LHCN-M2 (cell line): ENCODE measurements around the gene RPEL1. TPM values are rescaled to one million over a fixed set of nuclear protein-coding genes. Genes with fewer than 3 reads are reported as not detected.
A peak's percentile ranks its signal among the peaks of the same experiment; 100 is the strongest.

Experiments used
- DNase-seq: peaks from one replicate; pipeline ENCODE4 v3.0.0-alpha.2; 2012; ENCODE audit warnings: low read depth
- total RNA-seq: library from RNA; depleted of rRNA; stranded (reverse); fragments of >200 nt; gene quantifications from 2 replicates; pipeline ENCODE4 v1.2.3, GENCODE V29; 2014; rRNA removed

Gene RPEL1
- total RNA-seq, 1 experiment from 2014 or later, result not detected

- peak; percentile 44 for DNase-seq
Observed at GRCh38 chr10:103278862-103279298, 33.2 kb downstream of the RPEL1 start.

- no peak for DNase-seq
Observed at GRCh38 chr10:103280031-103280430, 34.3 kb downstream of the RPEL1 start.

GRCh38 chr10:103280506-103280905 is 34.8 kb downstream of the RPEL1 start:
- DNase-seq, result no peak

- peak; percentile 66 for DNase-seq
Observed at GRCh38 chr10:103281753-103282152, 36.1 kb downstream of the RPEL1 start.

- DNase-seq, result no peak
Observed at GRCh38 chr10:103282961-103283360, 37.3 kb downstream of the RPEL1 start.

- DNase-seq, result peak; percentile 30
Observed at GRCh38 chr10:103284170-103284569, 38.5 kb downstream of the RPEL1 start.

GRCh38 chr10:103287992-103288391 is 42.3 kb downstream of the RPEL1 start:
- DNase-seq, result no peak

- no peak for DNase-seq
Observed at GRCh38 chr10:103291588-103291987, 45.9 kb downstream of the RPEL1 start.

- DNase-seq, result peak; percentile 72
Observed at GRCh38 chr10:103295374-103296015, 49.8 kb downstream of the RPEL1 start.

Other genes starting within 250 kb of the RPEL1 start
- gene NT5C2, start 52.6 kb upstream of the RPEL1 start, total RNA-seq, result 35.5 and 41.8 TPM in 2 replicates
- not detected in 2 replicates for gene INA, start 31.3 kb downstream of the RPEL1 start, total RNA-seq
- 16.1 and 17.2 TPM in 2 replicates for gene PCGF6, start 105.3 kb downstream of the RPEL1 start, total RNA-seq
- 6.5 and 6.9 TPM in 2 replicates for gene TAF5, start 122.1 kb downstream of the RPEL1 start, total RNA-seq
- gene ATP5MK, start 150.6 kb downstream of the RPEL1 start, total RNA-seq, result 276 and 387 TPM in 2 replicates
- 33.0 and 37.3 TPM in 2 replicates for gene PDCD11, start 150.7 kb downstream of the RPEL1 start, total RNA-seq
- gene CALHM2, start 206.5 kb downstream of the RPEL1 start, total RNA-seq, result 28.0 and 28.1 TPM in 2 replicates
- gene CALHM1, start 213.0 kb downstream of the RPEL1 start, total RNA-seq, result not detected in 2 replicates
- gene CALHM3, start 233.4 kb downstream of the RPEL1 start, total RNA-seq, result not detected in 2 replicates
- gene NEURL1, start 247.8 kb downstream of the RPEL1 start, total RNA-seq, result 0.06 TPM in 1 of 2 replicates, not detected in the other